Measurements from ENCODE around the gene SALL2. TPM values are rescaled to one million over a fixed set of nuclear protein-coding genes. Genes with fewer than 3 reads are reported as not detected.

SALL2 gene
- total and polyA plus RNA-seq, 10 of the 15 experiments (the other 5 are each of a cell fraction or from before 2014, with no cell fraction given), result 1.6 to 6.2 (median 2.1) TPM

- TF ChIP-seq TCF3 (IDR thresholded peaks at IDR 0.05; ENCODE audit: borderline replicate concordance, insufficient read depth, low read depth, low read length), result no peak
- TF ChIP-seq YY1 (IDR thresholded peaks at IDR 0.05; ENCODE audit: low read depth, low read length), result peak; percentile 74
- peak; percentile 80; the same call in 1 of the 2 replicates for TF ChIP-seq BACH1 (IDR thresholded peaks at IDR 0.05; ENCODE audit: borderline replicate concordance)
- TF ChIP-seq YBX1 (IDR thresholded peaks at IDR 0.05), result no peak
- peak; percentile 66 for TF ChIP-seq IKZF1 (conservative IDR thresholded peaks at IDR 0.05)
- no peak for TF ChIP-seq FOXM1 (IDR thresholded peaks at IDR 0.05; ENCODE audit: low read depth, low read length)
- TF ChIP-seq, protein P1, sequence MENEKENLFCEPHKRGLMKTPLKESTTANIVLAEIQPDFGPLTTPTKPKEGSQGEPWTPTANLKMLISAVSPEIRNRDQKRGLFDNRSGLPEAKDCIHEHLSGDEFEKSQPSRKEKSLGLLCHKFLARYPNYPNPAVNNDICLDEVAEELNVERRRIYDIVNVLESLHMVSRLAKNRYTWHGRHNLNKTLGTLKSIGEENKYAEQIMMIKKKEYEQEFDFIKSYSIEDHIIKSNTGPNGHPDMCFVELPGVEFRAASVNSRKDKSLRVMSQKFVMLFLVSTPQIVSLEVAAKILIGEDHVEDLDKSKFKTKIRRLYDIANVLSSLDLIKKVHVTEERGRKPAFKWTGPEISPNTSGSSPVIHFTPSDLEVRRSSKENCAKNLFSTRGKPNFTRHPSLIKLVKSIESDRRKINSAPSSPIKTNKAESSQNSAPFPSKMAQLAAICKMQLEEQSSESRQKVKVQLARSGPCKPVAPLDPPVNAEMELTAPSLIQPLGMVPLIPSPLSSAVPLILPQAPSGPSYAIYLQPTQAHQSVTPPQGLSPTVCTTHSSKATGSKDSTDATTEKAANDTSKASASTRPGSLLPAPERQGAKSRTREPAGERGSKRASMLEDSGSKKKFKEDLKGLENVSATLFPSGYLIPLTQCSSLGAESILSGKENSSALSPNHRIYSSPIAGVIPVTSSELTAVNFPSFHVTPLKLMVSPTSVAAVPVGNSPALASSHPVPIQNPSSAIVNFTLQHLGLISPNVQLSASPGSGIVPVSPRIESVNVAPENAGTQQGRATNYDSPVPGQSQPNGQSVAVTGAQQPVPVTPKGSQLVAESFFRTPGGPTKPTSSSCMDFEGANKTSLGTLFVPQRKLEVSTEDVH (IDR thresholded peaks at IDR 0.05; ENCODE audit: low read depth, partially characterized antibody), result peak; percentile 80
- no peak for TF ChIP-seq ZBTB33 (IDR thresholded peaks at IDR 0.05)
- TF ChIP-seq CREB1 (IDR thresholded peaks at IDR 0.05; ENCODE audit: low read depth), result peak; percentile 95
- no peak for TF ChIP-seq NFXL1 (IDR thresholded peaks at IDR 0.05; ENCODE audit: borderline replicate concordance)
- 0 out of 2 replicates have a peak, but pooled peaks have one; percentile 49 for TF ChIP-seq RBBP5 (conservative IDR thresholded peaks at IDR 0.05)
- TF ChIP-seq ETV6 (conservative IDR thresholded peaks at IDR 0.05 in 1 of 2, IDR thresholded peaks at IDR 0.05 in 1 of 2; ENCODE audit: borderline replicate concordance in 1 of 2, low read depth in 1 of 2), result no peak
- peak; percentile 40; the same call in 1 of the 2 replicates for TF ChIP-seq RAD21 (IDR thresholded peaks at IDR 0.05; ENCODE audit: insufficient read depth, low read depth, low read length)
- TF ChIP-seq, protein P2, sequence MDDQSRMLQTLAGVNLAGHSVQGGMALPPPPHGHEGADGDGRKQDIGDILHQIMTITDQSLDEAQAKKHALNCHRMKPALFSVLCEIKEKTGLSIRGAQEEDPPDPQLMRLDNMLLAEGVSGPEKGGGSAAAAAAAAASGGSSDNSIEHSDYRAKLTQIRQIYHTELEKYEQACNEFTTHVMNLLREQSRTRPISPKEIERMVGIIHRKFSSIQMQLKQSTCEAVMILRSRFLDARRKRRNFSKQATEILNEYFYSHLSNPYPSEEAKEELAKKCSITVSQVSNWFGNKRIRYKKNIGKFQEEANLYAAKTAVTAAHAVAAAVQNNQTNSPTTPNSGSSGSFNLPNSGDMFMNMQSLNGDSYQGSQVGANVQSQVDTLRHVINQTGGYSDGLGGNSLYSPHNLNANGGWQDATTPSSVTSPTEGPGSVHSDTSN (IDR thresholded peaks at IDR 0.05; ENCODE audit: insufficient replicate concordance, low read depth, low read length), result no peak
- TF ChIP-seq LARP7 (IDR thresholded peaks at IDR 0.05), result peak; percentile 59; the same call in 1 of the 2 replicates
- TF ChIP-seq, protein P3, sequence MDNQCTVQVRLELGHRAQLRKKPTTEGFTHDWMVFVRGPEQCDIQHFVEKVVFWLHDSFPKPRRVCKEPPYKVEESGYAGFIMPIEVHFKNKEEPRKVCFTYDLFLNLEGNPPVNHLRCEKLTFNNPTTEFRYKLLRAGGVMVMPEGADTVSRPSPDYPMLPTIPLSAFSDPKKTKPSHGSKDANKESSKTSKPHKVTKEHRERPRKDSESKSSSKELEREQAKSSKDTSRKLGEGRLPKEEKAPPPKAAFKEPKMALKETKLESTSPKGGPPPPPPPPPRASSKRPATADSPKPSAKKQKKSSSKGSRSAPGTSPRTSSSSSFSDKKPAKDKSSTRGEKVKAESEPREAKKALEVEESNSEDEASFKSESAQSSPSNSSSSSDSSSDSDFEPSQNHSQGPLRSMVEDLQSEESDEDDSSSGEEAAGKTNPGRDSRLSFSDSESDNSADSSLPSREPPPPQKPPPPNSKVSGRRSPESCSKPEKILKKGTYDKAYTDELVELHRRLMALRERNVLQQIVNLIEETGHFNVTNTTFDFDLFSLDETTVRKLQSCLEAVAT (IDR thresholded peaks at IDR 0.05), result peak; percentile 71
- TF ChIP-seq HCFC1 (IDR thresholded peaks at IDR 0.05; ENCODE audit: low read length), result peak; percentile 73
- TF ChIP-seq ZNF384 (IDR thresholded peaks at IDR 0.05; ENCODE audit: borderline replicate concordance, low read depth, low read length), result no peak
- 0 out of 2 replicates have a peak, but pooled peaks have one; percentile 69 for TF ChIP-seq FOXK2 (IDR thresholded peaks at IDR 0.05)
- peak; percentile 44 to 67; a peak in 3 of 4 replicates for TF ChIP-seq BHLHE40 (IDR thresholded peaks at IDR 0.05; ENCODE audit: borderline replicate concordance in 1 of 2, low read depth in 2 of 2, low read length in 1 of 2)
- peak; percentile 57 for TF ChIP-seq TAF1 (IDR thresholded peaks at IDR 0.05; ENCODE audit: borderline replicate concordance, low read depth, low read length)
- no peak for TF ChIP-seq POU2F2 (IDR thresholded peaks at IDR 0.05; ENCODE audit: borderline replicate concordance, low read depth, low read length)
- 0 out of 2 replicates have a peak, but pooled peaks have one; percentile 40 for TF ChIP-seq ASH2L (IDR thresholded peaks at IDR 0.05; ENCODE audit: borderline replicate concordance, low read depth)
These were observed 49.0 kb downstream of the SALL2 start, which contains the start of the genes RAB2B and TOX4 (continued) for GRCh38 chr14:21476925-21477681.

All from GM12878 (cell line).